GF-D8 (cell line): ENCODE measurements around the gene SCAF11.

Source experiments
- DNase-seq: peaks from one replicate; lab custom pipeline; 2025; lab: John Stamatoyannopoulos, UW

Gene SCAF11

DNA sequence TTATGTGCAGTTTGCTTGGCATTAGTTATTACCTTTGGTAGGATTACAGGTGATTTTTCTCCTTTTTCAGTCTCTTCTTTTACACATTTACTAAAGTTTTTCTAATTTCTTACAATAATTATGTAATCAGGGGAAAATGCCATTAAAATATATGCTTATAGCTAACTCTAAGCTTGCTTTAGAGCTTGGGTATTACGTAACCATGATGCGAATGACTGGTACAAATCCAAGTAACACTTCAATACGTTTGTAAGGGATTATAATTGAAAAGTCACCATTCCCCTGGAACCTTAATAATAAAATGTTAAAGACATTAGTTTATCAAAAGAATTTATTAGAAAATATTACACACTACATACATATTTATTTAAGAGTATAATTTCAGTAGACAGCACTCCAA is 71.6 kb downstream of the SCAF11 start:
- DNase-seq, result no peak

DNA sequence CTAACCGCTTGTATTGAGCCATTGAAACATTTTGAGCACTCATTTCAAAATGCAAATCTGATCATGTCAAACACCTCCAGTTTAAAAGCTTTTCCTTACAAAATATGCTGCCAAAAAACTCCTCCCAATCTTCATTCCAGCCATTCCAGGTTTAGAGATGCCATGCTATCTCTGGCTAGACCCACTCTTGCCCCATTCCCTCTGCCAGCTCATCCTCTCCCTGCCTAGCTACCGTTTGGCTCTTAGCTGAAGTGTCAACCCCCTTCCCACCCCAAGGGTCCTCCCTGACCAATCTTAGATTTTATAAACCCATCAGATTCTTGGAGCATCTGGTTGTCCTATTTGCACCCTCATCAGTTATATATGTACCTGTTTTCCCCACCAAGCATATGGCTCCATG is 75.0 kb downstream of the SCAF11 start:
- no peak for DNase-seq

DNA sequence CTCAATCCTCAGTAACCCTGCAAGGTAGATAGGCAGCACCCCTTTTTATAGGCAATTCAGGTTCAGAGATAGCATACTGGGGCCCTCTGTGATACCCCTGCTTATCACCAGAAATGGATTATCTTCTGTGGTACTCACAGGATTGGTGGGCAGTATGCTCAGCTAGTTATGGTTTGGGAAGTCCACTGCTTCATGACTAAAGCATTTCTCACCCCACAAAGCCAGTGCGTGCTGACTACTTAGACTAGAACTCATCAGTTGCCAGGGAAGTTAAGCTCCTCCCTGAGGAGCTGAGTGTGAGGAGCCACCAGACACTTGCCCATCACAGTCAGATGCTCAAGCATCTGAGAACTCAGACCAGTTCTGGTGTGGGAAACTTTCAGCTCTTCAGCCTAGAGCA is 76.3 kb downstream of the SCAF11 start:
- no peak for DNase-seq

DNA sequence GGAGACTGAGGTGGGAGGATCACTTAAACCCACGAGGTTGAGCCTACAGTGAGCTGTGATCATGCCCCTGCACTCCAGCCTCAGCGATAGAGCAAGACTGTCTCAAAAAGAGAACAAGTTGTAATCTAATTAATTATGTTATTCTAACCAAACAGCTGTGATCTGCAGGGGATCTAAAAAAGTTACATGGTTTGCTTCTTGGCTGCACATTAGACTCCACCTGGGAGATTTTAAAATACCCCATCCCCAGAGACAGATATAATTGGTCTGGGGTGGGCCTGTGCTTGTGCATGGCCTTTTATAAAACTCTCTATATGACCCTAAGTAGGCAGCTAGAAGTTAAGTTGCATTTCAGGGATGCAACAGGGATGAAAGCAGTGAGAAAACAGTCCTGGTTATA is 76.7 kb downstream of the SCAF11 start:
- no peak for DNase-seq

DNA sequence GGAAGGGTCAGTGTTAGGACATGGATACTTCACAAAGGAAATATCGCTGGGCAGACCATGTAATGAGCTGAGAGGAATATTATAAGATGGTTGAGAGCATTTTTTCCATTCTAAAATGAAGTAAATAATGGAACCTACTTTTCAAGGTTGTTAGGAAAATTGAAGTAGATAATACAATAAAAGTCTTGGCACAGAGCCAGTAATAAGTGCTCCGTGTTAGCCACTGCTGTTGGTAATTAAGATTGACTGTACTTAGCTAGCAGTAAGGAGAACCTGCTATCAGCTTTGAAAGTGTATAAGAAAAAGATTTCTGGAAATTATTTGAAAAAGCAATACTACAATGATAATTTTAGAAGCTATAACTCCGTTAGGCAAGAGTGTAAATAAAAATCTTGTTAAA is 77.6 kb downstream of the SCAF11 start:
- no peak for DNase-seq

DNA sequence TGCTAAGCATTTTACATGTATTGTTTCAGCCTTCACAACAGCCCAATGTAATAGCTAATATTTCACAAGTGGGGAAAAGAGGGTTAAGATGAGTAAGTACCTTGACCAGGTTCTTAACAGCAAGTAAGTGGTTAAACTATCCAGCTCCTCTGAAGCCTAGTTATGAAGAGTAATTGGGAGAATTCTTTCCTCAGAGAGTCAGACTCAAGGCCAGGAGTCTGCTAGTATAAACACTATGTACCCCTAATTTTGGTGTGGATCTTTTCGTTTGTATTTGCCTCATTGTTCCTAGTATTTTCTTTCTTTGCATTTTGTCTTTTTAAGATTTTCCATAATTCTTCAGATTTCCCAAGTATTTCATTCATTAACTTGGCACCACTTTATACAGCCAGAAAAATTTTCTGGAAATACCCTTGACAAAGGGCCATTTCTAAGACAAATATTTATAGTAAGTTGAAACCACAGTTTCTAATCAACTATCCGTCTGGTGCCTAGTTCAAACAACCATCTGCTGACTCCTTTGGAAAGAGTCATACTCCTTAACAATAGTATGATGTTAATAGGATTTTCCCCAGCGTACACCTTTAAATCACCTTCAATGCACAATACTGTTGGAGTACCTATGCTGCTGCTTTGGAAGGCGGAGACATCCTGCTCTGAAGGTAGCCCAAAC is 81.2 kb downstream of the SCAF11 start:
- no peak for DNase-seq

DNA sequence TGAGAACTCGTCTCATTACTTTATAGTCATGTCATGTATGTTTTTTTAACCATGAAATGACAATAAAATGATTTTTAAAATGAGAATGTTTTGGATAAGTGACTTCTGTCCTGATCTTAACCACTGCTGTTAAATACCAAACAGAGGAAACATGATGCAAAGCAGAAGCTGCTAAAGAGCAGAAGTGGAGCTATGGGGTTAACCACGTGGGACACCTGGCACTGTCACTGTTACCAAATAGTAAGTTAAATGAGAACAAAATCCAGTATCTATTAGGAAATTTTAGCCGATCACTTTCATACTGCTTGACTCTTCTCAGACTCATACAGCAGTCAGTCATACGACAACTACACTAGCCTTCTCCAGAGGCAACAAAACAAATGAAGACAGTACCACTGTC is 82.4 kb downstream of the SCAF11 start:
- DNase-seq, result peak; percentile 29

DNA sequence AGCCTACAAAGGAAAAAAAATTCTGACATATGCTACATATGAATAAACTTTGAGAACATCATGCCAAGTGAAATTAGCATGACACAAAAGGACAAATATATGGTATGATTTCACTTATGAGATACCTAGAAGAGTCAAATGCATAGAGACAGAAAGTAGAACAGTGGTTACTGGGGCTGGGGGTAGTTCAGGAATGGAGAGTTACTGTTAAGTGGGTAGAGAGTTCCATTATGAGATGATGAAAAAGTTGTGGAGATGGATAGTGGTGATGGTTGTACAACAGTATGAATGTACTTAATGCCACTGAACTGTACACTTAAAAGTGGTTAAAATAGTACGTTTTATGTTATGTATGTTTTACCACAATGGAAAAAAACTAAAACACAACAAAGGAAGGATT is 92.3 kb downstream of the SCAF11 start:
- no peak for DNase-seq

DNA sequence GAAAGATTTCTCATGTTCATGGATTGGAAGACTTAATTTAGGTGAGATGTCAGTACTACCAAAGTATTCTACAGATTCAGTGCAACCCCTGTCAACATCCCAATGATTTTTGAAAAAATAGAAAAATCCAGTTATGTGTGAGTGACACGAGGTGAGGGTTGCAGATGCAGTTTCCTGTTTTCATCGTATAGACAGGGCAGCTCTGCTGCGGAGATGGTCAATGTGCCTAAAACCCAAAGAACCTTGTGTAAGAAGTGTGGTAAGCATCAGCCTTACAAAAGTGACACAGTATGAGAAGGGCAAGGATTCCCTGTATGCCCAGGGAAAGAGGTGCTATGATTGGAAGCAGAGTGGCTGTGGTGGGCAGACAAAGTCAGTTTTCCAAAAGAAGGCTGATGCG is 94.4 kb downstream of the SCAF11 start:
- DNase-seq, result no peak

DNA sequence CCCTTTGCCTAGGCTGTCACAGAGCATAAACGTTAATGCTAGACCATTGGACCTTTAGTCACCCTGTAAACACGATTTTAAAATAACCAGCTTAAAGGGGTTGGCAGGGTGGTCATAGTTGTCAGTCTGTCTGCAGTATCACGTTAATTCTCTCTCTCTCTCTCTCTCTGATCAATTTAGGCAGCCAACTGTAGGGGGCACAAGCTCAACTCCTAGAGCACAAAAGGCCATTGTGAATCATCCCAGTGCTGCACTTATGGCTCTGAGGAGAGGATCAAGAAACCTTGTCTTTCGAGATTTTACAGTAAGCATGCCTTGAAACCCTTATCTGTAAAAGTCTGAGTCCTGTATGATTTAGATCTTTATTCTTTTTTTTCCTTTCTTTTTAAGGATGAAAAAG is 97.1 kb downstream of the SCAF11 start:
- DNase-seq, result no peak

DNA sequence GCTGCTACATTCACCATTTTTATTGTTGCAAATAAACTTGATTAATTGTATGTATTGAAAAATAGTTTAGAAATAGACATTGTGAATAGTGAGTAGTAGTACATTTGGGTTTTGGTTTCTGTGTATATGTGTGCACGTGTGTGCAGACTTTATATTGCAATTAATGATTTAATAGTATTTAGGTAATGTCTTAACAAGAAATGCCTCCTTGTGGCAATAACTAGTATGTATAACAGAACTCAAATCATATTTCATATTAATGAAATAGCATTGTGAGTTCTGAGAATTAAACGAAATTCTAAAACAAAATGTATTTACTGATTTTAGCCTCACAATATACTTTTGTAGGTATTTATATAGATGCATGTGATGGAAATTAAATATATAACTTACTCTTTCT is 100.1 kb downstream of the SCAF11 start:
- no peak for DNase-seq

DNA sequence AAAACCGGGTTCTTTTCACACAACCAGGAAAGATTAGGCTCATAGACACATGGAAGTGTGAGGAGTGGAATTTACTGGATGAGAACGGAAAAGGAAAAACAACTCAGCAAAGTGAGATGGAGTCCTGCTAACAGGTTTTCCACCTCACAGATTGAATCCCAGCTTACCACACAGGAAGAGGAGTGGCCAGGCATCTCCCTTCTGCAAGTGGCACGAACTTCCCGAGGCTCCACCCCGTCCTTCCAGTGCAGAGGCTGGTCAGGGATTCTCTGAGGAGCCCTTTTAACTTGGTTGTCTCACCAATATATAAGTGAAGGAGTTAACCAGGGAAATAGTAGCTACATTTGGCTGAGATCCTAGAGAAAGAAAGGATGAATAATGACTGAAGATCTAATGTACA is 102.8 kb downstream of the SCAF11 start:
- DNase-seq, result no peak

DNA sequence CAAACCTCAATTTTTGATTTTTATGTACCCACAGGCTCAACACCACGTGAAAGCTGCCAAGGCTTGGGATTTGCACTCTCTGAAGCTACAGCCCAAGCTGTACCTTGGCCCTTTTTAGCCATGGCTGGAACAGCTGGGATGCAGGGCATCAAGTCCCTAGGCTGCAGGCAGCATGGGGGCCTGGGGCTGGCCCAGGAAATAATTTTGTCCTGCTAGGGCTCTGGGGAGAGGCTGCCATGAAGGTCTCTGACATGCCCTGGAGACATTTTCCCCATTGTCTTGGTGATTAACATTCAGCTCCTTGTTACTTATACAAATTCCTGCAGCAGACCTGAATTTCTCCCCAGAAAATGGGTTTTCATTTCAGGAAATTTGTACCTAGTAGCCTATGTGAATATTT is 103.7 kb downstream of the SCAF11 start:
- DNase-seq, result no peak

DNA sequence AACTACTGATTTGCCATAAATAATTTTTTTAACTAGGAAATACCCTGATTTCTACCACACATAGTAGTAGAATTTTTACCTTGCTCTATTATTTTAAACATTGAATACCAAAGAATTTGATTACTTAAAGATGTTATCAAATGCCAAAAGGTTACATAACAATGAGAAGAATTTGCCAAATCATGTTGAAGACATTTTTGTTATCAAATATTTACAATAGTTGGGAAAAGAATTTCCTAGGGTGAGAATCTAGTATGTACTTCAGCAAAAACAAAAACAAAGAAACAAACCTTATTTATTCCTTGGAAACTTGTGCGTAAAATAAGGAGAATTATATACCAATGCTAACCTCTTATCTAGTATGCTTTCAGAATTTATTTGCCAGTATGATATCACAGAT is 107.2 kb downstream of the SCAF11 start:
- DNase-seq, result no peak

DNA sequence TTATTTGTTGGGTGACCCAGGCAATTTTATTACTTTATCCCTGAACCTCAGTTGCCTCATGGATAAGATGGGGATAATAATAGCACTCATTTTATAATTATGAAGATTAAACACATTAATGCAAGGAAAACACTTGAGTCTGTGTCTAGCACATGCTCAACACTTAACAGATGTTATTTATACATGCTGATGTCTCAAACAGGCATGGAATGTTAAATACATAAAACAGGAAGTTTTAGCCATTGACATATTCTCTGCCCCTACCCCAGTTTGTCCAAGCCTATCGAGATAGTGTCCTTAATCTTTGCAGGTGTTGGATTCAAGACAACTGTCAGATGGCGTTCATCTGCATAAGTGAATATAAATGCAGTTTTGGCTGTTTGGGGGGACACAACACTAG is 109.8 kb downstream of the SCAF11 start:
- DNase-seq, result no peak

DNA sequence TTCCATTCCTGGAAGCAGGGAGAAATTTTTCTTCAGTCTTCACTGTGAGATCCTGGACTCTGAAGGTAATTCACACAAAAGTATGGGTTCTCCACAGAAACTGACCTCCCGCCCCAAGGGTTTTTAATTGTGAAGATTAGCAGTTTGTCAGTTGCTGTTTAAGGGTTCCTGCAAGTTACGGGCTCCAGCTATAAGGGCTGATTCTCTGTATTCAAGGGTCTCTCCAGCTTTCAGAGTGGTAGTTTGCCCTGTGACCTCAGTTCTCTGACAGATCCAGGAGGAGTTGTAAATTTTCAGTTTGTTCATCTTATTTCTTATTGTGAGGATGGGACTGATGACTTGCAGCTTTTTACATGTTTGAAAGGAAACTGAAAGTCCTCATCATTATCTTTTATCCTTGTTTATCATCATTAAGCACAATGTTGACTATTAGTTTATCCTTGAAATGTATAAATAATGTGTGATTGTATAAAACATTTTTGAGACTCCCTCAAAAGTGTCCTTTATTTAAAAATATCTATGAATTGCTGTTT is 110.9 kb downstream of the SCAF11 start:
- DNase-seq, result no peak

DNA sequence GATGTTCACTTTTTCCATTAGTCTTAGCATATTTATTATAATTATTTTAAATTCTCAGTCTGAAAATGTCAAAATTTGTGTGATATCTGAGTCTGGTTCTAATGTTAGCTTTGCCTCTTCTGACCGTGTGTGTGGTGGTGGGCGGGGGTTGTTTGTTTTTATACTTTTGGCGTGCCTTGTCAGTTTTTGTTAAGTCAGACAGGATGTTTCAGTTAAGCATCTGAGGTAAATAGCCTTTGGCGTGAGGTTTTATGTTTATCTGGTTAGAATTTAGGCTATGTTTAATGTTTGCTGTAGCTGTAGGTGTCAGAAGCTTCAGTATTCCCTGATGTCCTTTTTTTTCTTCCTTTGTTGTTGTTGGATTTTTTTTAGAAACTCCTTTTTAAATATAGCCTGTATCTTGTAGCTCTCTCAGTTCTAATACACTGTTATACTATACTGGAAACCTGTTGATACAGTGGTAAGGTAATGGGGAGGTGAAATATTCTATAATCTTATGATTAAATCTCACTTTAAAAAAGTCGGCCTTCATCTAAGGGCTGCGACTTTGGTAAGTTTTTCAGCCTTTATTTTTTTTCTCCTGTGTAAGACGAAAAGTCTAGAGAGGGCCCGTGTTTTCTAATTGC is 111.6 kb downstream of the SCAF11 start:
- no peak for DNase-seq

DNA sequence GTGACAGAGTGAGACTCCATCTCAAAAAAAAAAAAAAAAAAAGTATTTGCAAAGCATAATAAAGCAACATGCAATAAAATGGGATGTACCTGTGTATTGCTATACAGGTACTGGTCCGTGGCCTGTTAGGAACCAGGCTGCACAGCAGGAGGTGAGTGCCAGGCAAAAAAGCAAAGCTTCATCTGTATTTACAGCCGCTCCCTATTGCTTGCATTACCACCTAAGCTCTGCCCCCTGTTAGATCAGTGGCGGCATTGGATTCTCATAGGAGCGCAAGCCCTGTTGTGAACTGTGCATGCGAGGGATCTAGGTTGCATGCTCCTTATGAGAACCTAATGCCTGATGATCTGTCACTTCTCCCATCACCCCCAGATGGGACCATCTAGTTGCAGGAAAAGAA is 113.3 kb downstream of the SCAF11 start:
- DNase-seq, result no peak

DNA sequence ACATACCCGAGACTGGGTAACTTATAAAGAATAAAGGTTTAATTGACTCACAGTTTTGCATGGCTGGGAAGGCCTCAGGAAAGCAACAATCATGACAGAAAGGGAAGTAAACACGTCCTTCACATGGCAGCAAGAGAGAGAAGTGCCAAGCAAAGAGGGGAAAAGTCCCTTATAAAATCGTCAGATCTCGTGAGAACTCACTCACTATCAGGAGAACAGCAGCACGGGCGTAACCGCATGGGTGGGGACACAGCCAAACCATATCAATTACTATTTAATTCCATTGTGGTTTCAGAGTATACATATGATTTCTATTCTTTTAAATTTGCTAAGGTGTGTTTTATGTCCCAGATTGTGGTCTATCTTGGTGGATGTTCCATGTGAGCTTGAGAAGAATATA is 117.9 kb downstream of the SCAF11 start:
- DNase-seq, result no peak
